Spleen (tissue), 11 donors: ENCODE measurements around the gene NT5DC2. TPM values are rescaled to one million over a fixed set of nuclear protein-coding genes. Genes with fewer than 3 reads are reported as not detected.
A peak's percentile ranks its signal among the peaks of the same experiment; 100 is the strongest.

ENCODE experiments used
- DNase-seq: peaks from one replicate; pipeline ENCODE4 v3.0.0-alpha.2; 2020
- H3K27ac ChIP-seq, 8 donors: fragments of 200-600 bp; sonication (generic) in 7 of 8; 1 replicate in 4 of 8; 2 replicates in 4 of 8; pipeline versions ENCODE4 v1.5.0 to v1.8.0; 2016 to 2021; ENCODE audit warnings: inconsistent platforms in 4 of 8, mild to moderate bottlenecking in 4 of 8, moderate library complexity in 1 of 8
- H3K27me3 ChIP-seq, 7 donors: fragments of 200-600 bp; sonication (generic) in 6 of 7; replicated peaks in 1 of 7; 1 replicate in 4 of 7; 2 replicates in 3 of 7; pipeline versions ENCODE4 v1.5.0 to v1.8.0; 2016 to 2021; ENCODE audit warnings: inconsistent platforms in 3 of 7, mild to moderate bottlenecking in 1 of 7
- H3K36me3 ChIP-seq, 6 donors: fragments of 200-600 bp; sonication (generic) in 5 of 6; 1 replicate in 4 of 6; 2 replicates in 2 of 6; pipeline versions ENCODE4 v1.5.0 to v1.8.0; 2016 to 2021; ENCODE audit warnings: inconsistent platforms in 2 of 6
- H3K4me1 ChIP-seq, 6 donors: fragments of 200-600 bp; sonication (generic) in 5 of 6; 1 replicate in 3 of 6; 2 replicates in 3 of 6; pipeline versions ENCODE4 v1.5.0 to v1.8.0; 2016 to 2021; ENCODE audit warnings: inconsistent platforms in 3 of 6
- H3K4me3 ChIP-seq, 8 donors: fragments of 200-600 bp; sonication (generic) in 7 of 8; 1 replicate in 4 of 8; 2 replicates in 4 of 8; pipeline versions ENCODE4 v1.5.0 to v1.8.0; 2016 to 2021; ENCODE audit warnings: inconsistent platforms in 4 of 8, mild to moderate bottlenecking in 4 of 8, moderate library complexity in 2 of 8
- H3K9me3 ChIP-seq, 8 donors: fragments of 200-600 bp; sonication (generic) in 7 of 8; 1 replicate in 4 of 8; 2 replicates in 4 of 8; pipeline versions ENCODE4 v1.5.0 to v1.8.0; 2016 to 2021; ENCODE audit warnings: inconsistent platforms in 4 of 8
- POLR2A ChIP-seq, 3 donors: fragments of 450-650 bp; IDR thresholded peaks; one replicate each; pipeline ENCODE4 v1.5.1; 2017; ENCODE audit warnings: antibody characterized with exemption in 3 of 3, mild to moderate bottlenecking in 1 of 3
- POLR2AphosphoS5 ChIP-seq, 3 donors: sonication (generic); formaldehyde crosslinking; IDR thresholded peaks; one replicate each; pipeline ENCODE4 v1.5.1; 2017; ENCODE audit warnings: antibody characterized with exemption in 3 of 3
- WGBS, 5 donors: extraction: QIAGEN DNeasy Blood & Tissue Kit in 3 of 5; methylation state at CpG; one replicate each; pipeline versions ENCODE4 v1.1.5 to v1.1.7; 2013 to 2018; 5-methylcytosine and 5-hydroxymethylcytosine counted together
- intact Hi-C: fragments of 100-400 bp; cut with DNase I; formaldehyde crosslinking; loops from one replicate; pipeline ENCODE4 v1.15.0; 2023; ENCODE audit warnings: low total_unique reads
- polyA plus RNA-seq, 3 donors: library from polyadenylated mRNA; stranded (reverse); fragments of 200-250 nt; gene quantifications; one replicate each; pipeline ENCODE4 v1.2.1, GENCODE V29; 2013
- small RNA-seq, 4 donors: library from RNA; depleted of rRNA; stranded (forward); fragments of <200 nt; gene quantifications; one replicate each; pipeline ENCODE3, GENCODE V24; 2016
- total RNA-seq, 7 donors: library from RNA; depleted of rRNA in 3 of 7; stranded (reverse); fragments of >200 nt in 3 of 7; fragmentation: NEBNext Ultra II Directional in 4 of 7; extraction: Animal tissue kit (Norgen Biotek cat#: 25700) in 4 of 7; gene quantifications; one replicate each; pipeline versions ENCODE4 v1.1.0 to v1.2.1, GENCODE V29; 2016 to 2021
- TF ChIP-seq, protein P1 (sequence below), 11 experiments: fragments of 200-600 bp in 7 of 11; fragments of 450-650 bp in 4 of 11; sonication (generic) in 4 of 11; IDR thresholded peaks in 8 of 11; conservative IDR thresholded peaks in 3 of 11; 1 replicate in 7 of 11; 2 replicates in 4 of 11; pipeline versions ENCODE4 v1.4.0 to v1.8.0; 2016 to 2021; ENCODE audit warnings: antibody characterized with exemption in 11 of 11, inconsistent platforms in 4 of 11, mild to moderate bottlenecking in 1 of 11
- donor health status: healthy with polysubstance abuse.
- donor health status: DM: no; HTN: no; CAD: no; lungs with moderate emphysema.
- donor health status: DM: no; HTN: no; CAD: no.
- donor health status: Bipolar disorder and iron deficiency.
- donor health status: healthy.
- donor health status: DM: no; HTN: no; CAD: no.
- donor health status: DM: yes; HTN: yes; CAD: no.

The NT5DC2 gene
- total and polyA plus RNA-seq, 10 donors, result 7.8 to 26.0 (median 11.3) TPM

DNA sequence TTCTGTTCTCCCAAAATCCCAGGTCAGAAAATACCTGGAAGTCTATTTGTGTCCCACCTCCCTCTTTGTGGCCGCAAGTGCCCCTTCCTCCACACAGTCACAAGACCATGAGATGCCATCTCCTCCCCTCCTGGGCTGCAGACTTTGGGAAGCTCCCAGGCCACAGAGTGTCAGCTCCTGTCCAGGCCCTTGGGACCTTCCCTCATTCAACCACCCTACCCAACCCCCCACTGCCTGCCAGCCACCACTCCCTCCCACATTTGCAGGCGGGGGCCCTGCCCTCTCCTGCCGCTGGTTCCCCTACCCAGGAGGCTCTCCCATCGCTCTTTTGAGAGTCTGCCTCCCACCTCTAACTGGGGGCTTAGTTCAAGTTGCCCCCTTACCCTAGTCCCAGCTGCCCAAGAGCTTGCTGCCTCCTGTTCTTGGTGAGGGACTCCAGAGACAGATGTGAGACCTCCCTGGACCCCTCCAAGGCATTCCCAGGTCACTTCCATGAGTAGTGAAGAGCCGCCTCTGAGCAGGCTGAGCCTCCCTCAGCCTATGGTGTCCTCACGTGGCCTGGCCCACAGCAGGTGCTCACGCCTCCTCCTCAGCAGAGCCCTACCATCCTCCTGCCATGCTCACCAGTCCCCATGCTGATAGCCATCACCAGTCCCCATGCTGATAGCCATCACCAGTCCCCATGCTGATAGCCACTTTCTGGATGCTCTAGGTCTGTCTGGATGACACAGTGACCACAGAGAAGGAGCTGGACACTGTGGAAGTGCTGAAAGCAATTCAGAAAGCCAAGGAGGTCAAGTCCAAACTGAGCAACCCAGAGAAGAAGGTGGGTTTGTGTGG, 54.4 kb downstream of the NT5DC2 start:
- Histone ChIP-seq H3K9me3 (no peaks in the 10 kb centered on the region), H3K4me1 (peaks cover 0 to 40% (median 6%) of the 10 kb centered on the region in 6 donors), H3K27ac (no peak overlapping the region), H3K27me3 (no peaks in the 10 kb centered on the region), H3K36me3 (peaks cover 0 to 99% (median 89%) of the 10 kb centered on the region in 6 donors), H3K4me3 (no peak overlapping the region)
- WGBS, 5 donors, result 92 to 95% (median 95%) methylated on average over 7 of the region's 7 CpGs
- no peak for DNase-seq
- intact Hi-C loops, result no loop called here
- TF ChIP-seq, protein P1, sequence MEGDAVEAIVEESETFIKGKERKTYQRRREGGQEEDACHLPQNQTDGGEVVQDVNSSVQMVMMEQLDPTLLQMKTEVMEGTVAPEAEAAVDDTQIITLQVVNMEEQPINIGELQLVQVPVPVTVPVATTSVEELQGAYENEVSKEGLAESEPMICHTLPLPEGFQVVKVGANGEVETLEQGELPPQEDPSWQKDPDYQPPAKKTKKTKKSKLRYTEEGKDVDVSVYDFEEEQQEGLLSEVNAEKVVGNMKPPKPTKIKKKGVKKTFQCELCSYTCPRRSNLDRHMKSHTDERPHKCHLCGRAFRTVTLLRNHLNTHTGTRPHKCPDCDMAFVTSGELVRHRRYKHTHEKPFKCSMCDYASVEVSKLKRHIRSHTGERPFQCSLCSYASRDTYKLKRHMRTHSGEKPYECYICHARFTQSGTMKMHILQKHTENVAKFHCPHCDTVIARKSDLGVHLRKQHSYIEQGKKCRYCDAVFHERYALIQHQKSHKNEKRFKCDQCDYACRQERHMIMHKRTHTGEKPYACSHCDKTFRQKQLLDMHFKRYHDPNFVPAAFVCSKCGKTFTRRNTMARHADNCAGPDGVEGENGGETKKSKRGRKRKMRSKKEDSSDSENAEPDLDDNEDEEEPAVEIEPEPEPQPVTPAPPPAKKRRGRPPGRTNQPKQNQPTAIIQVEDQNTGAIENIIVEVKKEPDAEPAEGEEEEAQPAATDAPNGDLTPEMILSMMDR (IDR thresholded peaks at IDR 0.05 in 8 of 11, conservative IDR thresholded peaks at IDR 0.05 in 3 of 11), result no peak
- no peak for TF ChIP-seq POLR2A (IDR thresholded peaks at IDR 0.05)
- TF ChIP-seq POLR2AphosphoS5 (IDR thresholded peaks at IDR 0.05), result no peak

DNA sequence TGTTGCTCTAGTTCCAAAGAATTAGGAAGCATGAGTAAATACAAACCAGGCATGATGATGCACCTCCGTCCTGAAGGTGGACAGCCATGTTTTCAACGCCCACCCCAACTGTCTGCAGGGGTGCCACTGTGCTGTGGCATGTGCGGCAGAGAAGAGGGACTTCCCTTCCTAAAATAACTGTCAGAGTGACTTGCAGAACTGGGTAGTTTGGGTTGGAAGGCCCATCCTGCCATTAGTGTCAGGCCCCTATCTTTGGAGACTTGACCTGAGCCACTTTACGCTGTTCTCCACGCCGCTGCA, 55.9 kb downstream of the NT5DC2 start:
- TF ChIP-seq, protein P1 (IDR thresholded peaks at IDR 0.05 in 8 of 11, conservative IDR thresholded peaks at IDR 0.05 in 3 of 11), result no peak
- TF ChIP-seq POLR2A (IDR thresholded peaks at IDR 0.05), result no peak
- TF ChIP-seq POLR2AphosphoS5 (IDR thresholded peaks at IDR 0.05), result no peak
- Histone ChIP-seq H3K9me3 (no peaks in the 10 kb centered on the region), H3K36me3 (peaks cover 0 to 100% (median 97%) of the 10 kb centered on the region in 6 donors), H3K27ac (no peak overlapping the region), H3K27me3 (no peaks in the 10 kb centered on the region), H3K4me3 (peak overlapping the region in 1 of 8 donors; percentile 2), H3K4me1 (peaks cover 0 to 27% (median 1%) of the 10 kb centered on the region in 6 donors)
- no peak for DNase-seq
- intact Hi-C loops, result no loop called here
- WGBS, 5 donors, result 81 to 93% (median 90%) methylated on average over 5 to 6 of the region's 6 CpGs

DNA sequence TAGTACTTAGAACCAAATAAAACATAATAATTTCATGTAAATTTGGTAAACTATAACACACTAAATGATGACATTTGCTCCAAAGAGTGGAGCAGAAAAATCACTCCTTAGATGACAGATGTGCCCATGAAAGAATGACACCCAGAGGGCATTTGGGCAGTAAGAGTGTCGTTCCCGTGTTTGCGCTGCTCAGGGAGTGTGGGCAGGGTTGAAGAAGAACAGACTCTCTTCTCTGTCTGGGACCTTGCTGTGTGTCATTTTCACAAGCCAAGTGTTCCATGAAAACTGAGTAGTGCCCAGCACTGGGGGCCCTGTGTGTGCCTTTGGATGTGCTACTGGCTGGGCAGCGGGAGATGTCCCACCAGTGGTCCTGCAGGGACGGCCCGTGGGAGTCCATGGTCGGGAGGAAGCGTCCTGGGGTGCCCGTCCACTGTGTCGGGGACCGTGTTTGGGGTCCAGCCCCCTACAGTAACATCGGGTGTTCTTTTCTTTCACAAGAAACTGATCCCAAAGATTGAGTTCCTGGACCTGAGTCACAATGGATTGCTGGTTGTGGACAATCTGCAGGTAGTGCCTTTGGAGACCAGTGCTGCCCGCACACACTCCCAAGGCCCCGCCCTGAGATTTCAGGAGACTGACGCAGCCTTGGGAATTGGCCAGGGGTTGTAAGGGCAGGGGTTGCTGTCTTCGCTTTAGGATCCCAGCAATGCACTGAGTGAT, 56.4 kb downstream of the NT5DC2 start:
- H3K4me1 ChIP-seq, result peaks cover 0 to 32% (median 4%) of the 10 kb centered on the region in 6 donors
- DNase-seq, result no peak
- 94 to 97% (median 95%) methylated on average over 15 to 16 of the region's 16 CpGs for WGBS, 5 donors
- intact Hi-C loops, result no loop called here
- no peak overlapping the region for H3K4me3 ChIP-seq
- peaks cover 0 to 100% (median 97%) of the 10 kb centered on the region in 6 donors for H3K36me3 ChIP-seq
- H3K9me3 ChIP-seq, result no peaks in the 10 kb centered on the region
- TF ChIP-seq, protein P1 (IDR thresholded peaks at IDR 0.05 in 8 of 11, conservative IDR thresholded peaks at IDR 0.05 in 3 of 11), result no peak
- no peak for TF ChIP-seq POLR2A (IDR thresholded peaks at IDR 0.05)
- no peak for TF ChIP-seq POLR2AphosphoS5 (IDR thresholded peaks at IDR 0.05)
- no peaks in the 10 kb centered on the region for H3K27me3 ChIP-seq
- no peak overlapping the region for H3K27ac ChIP-seq

Small RNA genes lying within 50 kb of the gene (small RNA-seq; reads per million reads assigned to genes)
- gene RNU6-856P, result 0 reads per million in 4 donors
- gene RNU6ATAC16P, result 0 reads per million in 4 donors

Other genes starting within 250 kb of the NT5DC2 start
- gene GLYCTK, start 246.0 kb downstream of the NT5DC2 start, total RNA-seq, result 10 to 100 TPM; 13.4 to 31.9 (median 26.8) TPM
- 10 to 100 TPM; 14.9 to 22.5 (median 22.2) TPM for gene GLYCTK, start 246.0 kb downstream of the NT5DC2 start, polyA plus RNA-seq
- 10 to 100 TPM; 21.0 to 35.8 (median 27.1) TPM for gene DNAH1, start 217.5 kb downstream of the NT5DC2 start, total RNA-seq
- 10 to 100 TPM in 1 of 3 donors, 1 to 10 TPM in 2; 4.9 to 10.1 (median 9.7) TPM for gene DNAH1, start 217.5 kb downstream of the NT5DC2 start, polyA plus RNA-seq
- gene BAP1, start 123.8 kb downstream of the NT5DC2 start, total RNA-seq, result 10 to 100 TPM; 68.1 to 82.8 (median 72.8) TPM
- gene BAP1, start 123.8 kb downstream of the NT5DC2 start, polyA plus RNA-seq, result 10 to 100 TPM; 44.4 to 73.7 (median 72.8) TPM
- 10 to 100 TPM in 1 of 7 donors, 1 to 10 TPM in 6; 4.4 to 14.2 (median 8.6) TPM for gene PHF7, start 123.2 kb downstream of the NT5DC2 start, total RNA-seq
- gene PHF7, start 123.2 kb downstream of the NT5DC2 start, polyA plus RNA-seq, result 1 to 10 TPM; 4.6 to 7.3 (median 4.8) TPM
- 10 to 100 TPM in 5 of 7 donors, 1 to 10 TPM in 2; 7.9 to 20.2 (median 10.8) TPM for gene SEMA3G, start 88.8 kb downstream of the NT5DC2 start, total RNA-seq
- 1 to 10 TPM; 1.0 to 7.8 (median 3.5) TPM for gene SEMA3G, start 88.8 kb downstream of the NT5DC2 start, polyA plus RNA-seq
- 1 to 10 TPM in 6 of 7 donors, under 1 TPM in 1; 0.74 to 2.2 (median 1.6) TPM for gene TNNC1, start 79.8 kb downstream of the NT5DC2 start, total RNA-seq
- 1 to 10 TPM; 2.2 to 5.8 (median 4.4) TPM for gene TNNC1, start 79.8 kb downstream of the NT5DC2 start, polyA plus RNA-seq
- 10 to 100 TPM; 72.5 to 92.7 (median 86.2) TPM for gene NISCH, start 78.3 kb downstream of the NT5DC2 start, total RNA-seq
- 10 to 100 TPM; 18.9 to 45.1 (median 41.7) TPM for gene NISCH, start 78.3 kb downstream of the NT5DC2 start, polyA plus RNA-seq
- gene STAB1, start 38.5 kb downstream of the NT5DC2 start, total RNA-seq, result 1,000 to 10,000 TPM in 1 of 7 donors, 100 to 1,000 TPM in 6; 351 to 1,070 (median 406) TPM
- 1,000 to 10,000 TPM in 2 of 3 donors, 100 to 1,000 TPM in 1; 287 to 1,994 (median 1,275) TPM for gene STAB1, start 38.5 kb downstream of the NT5DC2 start, polyA plus RNA-seq
- 10 to 100 TPM in 3 of 7 donors, 1 to 10 TPM in 4; 2.7 to 12.8 (median 7.6) TPM for gene UQCC5, start 2.7 kb upstream of the NT5DC2 start, total RNA-seq
- 10 to 100 TPM; 24.8 to 41.5 (median 26.1) TPM for gene UQCC5, start 2.7 kb upstream of the NT5DC2 start, polyA plus RNA-seq
- gene PBRM1, start 152.1 kb upstream of the NT5DC2 start, total RNA-seq, result 100 to 1,000 TPM in 3 of 7 donors, 10 to 100 TPM in 4; 60.0 to 125 (median 82.8) TPM
- gene PBRM1, start 152.1 kb upstream of the NT5DC2 start, polyA plus RNA-seq, result 10 to 100 TPM in 1 of 3 donors, 1 to 10 TPM in 2; 5.7 to 10.6 (median 6.2) TPM
- 10 to 100 TPM; 49.8 to 87.8 (median 67.3) TPM for gene GNL3, start 152.2 kb upstream of the NT5DC2 start, total RNA-seq
- 10 to 100 TPM; 61.8 to 70.4 (median 68.0) TPM for gene GNL3, start 152.2 kb upstream of the NT5DC2 start, polyA plus RNA-seq
- 10 to 100 TPM; 23.5 to 53.9 (median 42.4) TPM for gene GLT8D1, start 171.9 kb upstream of the NT5DC2 start, total RNA-seq
- gene GLT8D1, start 171.9 kb upstream of the NT5DC2 start, polyA plus RNA-seq, result 10 to 100 TPM; 21.8 to 26.3 (median 25.1) TPM
- gene SPCS1, start 172.2 kb upstream of the NT5DC2 start, total RNA-seq, result 100 to 1,000 TPM in 3 of 7 donors, 10 to 100 TPM in 4; 56.5 to 154 (median 80.3) TPM
- gene SPCS1, start 172.2 kb upstream of the NT5DC2 start, polyA plus RNA-seq, result 100 to 1,000 TPM in 2 of 3 donors, 10 to 100 TPM in 1; 92.4 to 125 (median 122) TPM
- 10 to 100 TPM; 17.4 to 28.0 (median 26.3) TPM for gene NEK4, start 237.1 kb upstream of the NT5DC2 start, total RNA-seq
- 1 to 10 TPM; 3.2 to 5.5 (median 4.9) TPM for gene NEK4, start 237.1 kb upstream of the NT5DC2 start, polyA plus RNA-seq
- 1 to 10 TPM in 4 of 7 donors, under 1 TPM in 3; 0.65 to 4.0 (median 1.5) TPM for gene ITIH1, start 243.7 kb upstream of the NT5DC2 start, total RNA-seq
- 10 to 100 TPM in 1 of 3 donors, 1 to 10 TPM in 2; 4.4 to 11.4 (median 5.9) TPM for gene ITIH1, start 243.7 kb upstream of the NT5DC2 start, polyA plus RNA-seq